Pulmonary artery endothelial cell (primary cell): ENCODE measurements around the gene SLC19A1. TPM values are rescaled to one million over a fixed set of nuclear protein-coding genes. Genes with fewer than 3 reads are reported as not detected.
"Not testable (repeated sequence)": the region's sequence is repeated elsewhere in the genome, so short reads cannot be mapped to it uniquely, and the experiment has no call there.

Experiments used
- DNase-seq: peaks from one replicate; pipeline ENCODE4 v3.0.0-alpha.2; 2011; ENCODE audit warnings: low read depth, low spot score
- total RNA-seq: library from RNA; depleted of rRNA; stranded (reverse); fragments of >200 nt; gene quantifications from 2 replicates; pipeline ENCODE4 v1.2.3, GENCODE V29; 2014

Gene SLC19A1
- total RNA-seq, 1 donor from 2014 or later: 16.3 TPM

DNA sequence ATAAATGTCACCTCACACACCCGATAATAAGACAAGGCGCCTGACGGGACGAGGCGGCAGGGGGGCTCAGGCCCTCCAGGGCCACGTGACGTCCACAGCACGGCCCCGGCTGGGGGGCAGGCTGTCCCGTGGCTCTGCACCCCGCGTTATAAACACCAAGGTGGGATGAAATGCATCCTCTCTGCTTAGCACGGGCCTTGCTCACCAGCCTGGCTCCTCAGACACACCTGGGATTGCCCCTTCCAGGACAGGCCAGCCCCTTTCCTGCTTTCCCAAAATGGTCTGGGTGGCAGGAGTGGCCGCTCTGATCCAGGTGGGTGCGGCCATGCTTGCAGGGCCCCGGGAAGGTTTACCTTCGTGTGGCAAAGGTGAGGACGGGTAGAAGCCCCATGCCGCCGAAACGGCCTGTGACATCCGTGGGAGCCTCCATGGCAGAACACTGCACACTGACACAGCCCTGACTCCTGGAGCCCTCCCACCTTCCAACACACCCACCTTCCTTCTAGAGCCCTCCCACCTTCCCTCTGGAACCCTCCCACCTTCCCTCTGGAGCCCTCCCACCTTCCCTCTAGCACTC is 35.9 kb downstream of the SLC19A1 start:
- DNase-seq: no peak

DNA sequence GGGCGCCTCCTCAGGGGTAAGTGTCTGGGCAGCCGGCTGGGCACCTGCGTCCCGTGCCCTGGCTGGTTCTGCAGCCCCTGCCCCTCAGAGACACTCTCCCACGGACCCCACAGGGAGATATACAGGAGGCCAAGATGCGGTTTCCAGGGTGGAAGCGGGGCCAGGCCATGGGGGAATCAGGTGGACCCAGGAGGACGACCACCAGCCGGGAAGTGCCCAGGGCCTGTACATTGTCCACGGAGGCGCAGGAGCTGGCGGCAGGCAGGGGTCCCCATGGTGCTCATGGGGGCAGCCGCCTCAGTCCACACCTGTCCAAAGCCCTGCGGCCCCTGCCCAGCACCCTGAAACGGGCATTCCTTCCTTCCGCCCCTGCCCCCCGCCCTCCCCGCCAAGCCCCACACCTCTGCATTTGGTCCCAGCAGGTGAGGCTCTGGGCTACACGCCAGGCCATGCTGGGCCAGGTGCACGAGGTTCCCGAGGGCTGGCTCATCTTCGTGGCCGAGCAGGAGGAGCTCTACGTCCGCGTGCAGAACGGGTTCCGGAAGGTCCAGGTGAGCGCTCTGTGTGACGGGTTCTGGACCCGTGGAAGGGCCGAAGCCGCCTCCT is 36.7 kb downstream of the SLC19A1 start:
- DNase-seq: no peak

- no peak for DNase-seq
Observed at GRCh38 chr21:45504516-45505415, 37.5 kb downstream of the SLC19A1 start.

GRCh38 chr21:45504021-45504515 is 38.2 kb downstream of the SLC19A1 start:
- DNase-seq: no peak

- DNase-seq: not testable (repeated sequence)
Observed at GRCh38 chr21:45503226-45503625, 39.0 kb downstream of the SLC19A1 start.

DNA sequence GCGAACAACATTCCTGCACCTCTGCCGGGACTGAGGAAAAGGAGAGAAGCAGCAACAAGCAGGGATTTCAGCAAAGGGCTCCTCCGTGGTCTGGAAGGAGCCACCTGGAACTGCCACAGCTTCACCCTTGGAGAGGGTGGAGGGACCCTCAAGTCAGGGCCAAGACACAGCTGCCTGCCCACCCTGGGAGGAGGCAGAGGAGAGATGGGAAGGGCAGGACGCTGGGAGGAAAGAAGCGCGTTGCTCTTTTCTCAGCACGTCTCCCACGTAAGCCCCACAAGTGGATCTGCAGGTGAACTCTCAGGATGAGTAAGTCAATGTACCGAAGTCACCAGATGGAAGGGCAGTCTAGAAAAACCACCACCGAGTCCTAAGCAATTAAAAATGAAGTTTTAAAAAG is 39.6 kb downstream of the SLC19A1 start:
- DNase-seq: no peak

- no peak for DNase-seq
Observed at GRCh38 chr21:45502006-45502345, 40.3 kb downstream of the SLC19A1 start.

GRCh38 chr21:45501081-45502005 is 40.9 kb downstream of the SLC19A1 start:
- not testable (repeated sequence) for DNase-seq

- no peak for DNase-seq
Observed at GRCh38 chr21:45499970-45500577, 42.2 kb downstream of the SLC19A1 start.

DNA sequence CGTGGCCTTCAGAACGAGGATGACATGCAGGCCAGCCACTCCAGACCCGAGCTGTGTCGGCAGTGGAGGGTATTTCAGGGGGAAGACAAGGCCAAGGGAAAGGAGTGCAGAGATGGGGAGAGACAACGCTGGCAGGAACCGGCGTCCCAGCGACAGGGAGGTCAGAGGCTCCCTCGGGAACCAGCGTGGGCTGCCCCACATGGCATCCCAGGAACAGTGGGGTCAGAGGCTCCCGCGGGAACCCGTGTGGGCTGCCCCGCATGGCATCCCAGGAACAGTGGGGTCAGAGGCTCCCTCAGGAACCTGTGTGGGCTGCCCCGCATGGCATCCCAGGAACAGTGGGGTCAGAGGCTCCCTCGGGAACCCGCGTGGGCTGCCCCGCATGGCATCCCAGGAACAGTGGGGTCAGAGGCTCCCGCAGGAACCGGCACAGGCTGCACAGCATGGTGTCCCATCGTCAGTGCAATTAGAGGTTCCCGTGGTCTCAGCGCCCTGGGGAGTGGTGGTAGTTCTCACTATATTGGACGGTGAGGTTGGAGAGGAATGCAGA is 43.0 kb downstream of the SLC19A1 start:
- no peak for DNase-seq

DNA sequence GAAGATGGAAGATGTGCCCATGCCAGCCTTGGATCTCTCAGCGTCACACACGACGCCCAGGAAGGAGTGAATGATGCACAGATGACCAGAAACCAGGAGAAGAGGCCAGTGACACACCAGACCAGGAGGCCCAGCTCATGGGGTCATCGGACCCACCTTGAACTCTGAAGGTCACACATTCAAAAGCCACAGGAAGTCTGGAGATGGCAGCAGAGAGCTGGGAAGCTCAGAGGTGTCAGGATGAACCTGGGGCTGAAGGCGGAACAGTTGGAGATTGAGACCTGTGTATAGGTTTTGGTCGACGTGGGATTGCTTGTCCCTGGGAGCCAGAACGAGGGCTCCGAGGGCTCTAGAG is 43.6 kb downstream of the SLC19A1 start:
- DNase-seq: no peak

GRCh38 chr21:45497846-45498645 is 44.2 kb downstream of the SLC19A1 start:
- DNase-seq: no peak

GRCh38 chr21:45496968-45497845 is 45.0 kb downstream of the SLC19A1 start:
- DNase-seq: no peak

GRCh38 chr21:45496151-45496967 is 45.9 kb downstream of the SLC19A1 start:
- no peak for DNase-seq

DNA sequence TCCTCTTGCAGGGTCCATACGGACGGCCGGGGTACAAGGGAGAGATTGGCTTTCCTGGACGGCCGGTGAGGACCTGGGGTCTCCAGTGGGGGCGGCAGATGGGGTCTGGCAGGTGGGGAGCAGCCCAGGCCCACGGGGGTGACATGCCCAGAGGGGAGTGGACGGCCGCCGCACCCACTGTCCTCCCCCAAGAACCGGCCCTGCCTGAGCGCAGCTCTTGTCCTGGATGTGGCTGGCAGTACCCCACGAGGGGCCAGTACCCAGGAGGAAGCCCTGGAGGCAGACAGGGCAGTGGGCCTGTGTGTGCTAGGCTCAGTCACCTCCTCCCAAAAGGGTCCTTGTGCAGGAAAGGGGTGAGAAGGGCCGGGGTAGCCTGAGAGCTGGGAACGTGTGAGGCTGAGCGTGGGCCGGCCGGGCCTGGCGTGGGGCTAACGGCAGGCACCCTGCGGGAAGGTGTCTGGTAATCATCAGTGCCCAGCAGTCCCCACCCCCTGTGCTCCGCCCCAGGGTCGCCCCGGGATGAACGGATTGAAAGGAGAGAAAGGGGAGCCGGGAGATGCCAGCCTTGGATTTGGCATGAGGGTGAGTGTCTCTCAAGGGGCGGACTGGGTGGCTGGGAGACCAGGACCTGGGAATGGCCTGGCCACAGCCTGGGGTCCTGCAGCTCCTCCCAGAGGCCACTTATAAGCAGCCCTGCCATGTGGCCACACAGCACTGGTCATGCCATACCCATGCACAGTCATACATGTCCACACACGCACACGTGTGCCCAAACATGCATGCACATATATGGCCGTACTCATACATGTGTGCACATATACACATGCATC is 47.2 kb downstream of the SLC19A1 start:
- DNase-seq: no peak

DNA sequence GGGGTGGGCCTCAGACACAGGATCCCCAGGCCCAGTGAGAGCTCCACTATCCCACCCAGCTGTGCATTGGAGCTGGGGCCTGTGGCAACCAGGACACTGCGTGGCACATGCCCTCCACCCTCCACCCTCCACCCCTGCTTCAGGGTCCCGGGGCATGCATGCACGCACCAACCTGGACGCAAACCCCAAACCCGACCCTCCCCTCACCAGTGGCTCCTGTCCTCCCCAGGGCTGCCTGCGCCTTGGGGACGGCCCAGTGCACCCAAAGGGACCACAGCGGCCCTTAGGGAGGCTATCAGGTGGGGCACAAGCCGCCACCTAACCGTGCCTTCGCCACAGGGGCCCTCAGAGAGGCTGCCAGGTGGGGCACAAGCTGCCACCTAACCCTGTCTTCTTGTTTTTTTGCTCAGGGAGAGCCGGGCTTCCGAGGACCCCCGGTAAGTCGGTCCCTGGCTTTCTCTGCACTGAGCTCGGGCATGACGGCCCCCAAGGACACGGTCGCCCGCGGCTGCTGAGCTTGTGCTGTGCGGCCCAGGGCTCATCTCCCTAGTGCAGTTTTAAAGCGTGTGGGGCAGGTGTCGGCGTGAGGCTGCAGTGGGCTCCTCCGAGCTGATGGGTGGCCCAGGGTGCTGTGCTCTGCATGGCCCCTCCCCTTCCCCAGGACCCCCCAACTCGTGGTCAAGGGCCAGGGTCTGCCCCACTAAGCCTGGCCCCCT is 47.9 kb downstream of the SLC19A1 start:
- DNase-seq: no peak
